Natural killer cell (primary cell): Measurements from ENCODE around the gene NDUFV3. TPM values are rescaled to one million over a fixed set of nuclear protein-coding genes. Genes with fewer than 3 reads are reported as not detected.

Experiments used
- ATAC-seq, 3 donors: fragments of 150-1000 bp in 2 of 3; fragments of 200-7000 bp in 1 of 3; cut with Tn5 transposase; 1 replicate in 1 of 3; 2 replicates in 2 of 3; pipeline ENCODE4 v1.10.0; 2021; ENCODE audit warnings: mild to moderate bottlenecking in 2 of 3, moderate library complexity in 2 of 3
- DNase-seq, 2 donors: peaks; one replicate each; pipeline versions ENCODE4 v3.0.0 to v3.0.0-alpha.2; 2013 to 2021; ENCODE audit warnings: mixed read lengths in 1 of 2
- H3K27ac ChIP-seq: one replicate; pipeline ENCODE4 v1.5.1; 2013; ENCODE audit warnings: mild to moderate bottlenecking, low read length
- H3K27me3 ChIP-seq: one replicate; pipeline ENCODE4 v1.6.1; 2013; ENCODE audit warnings: low read length; ENCODE audit not compliant: control insufficient read depth, insufficient read depth
- H3K36me3 ChIP-seq: one replicate; pipeline ENCODE4 v1.6.1; 2013; ENCODE audit warnings: low read length; ENCODE audit not compliant: control insufficient read depth, insufficient read depth
- H3K4me1 ChIP-seq: one replicate; pipeline ENCODE4 v1.6.1; 2013; ENCODE audit warnings: low read length; ENCODE audit not compliant: control insufficient read depth, insufficient read depth
- H3K4me3 ChIP-seq: one replicate; pipeline ENCODE4 v1.5.1; 2013; ENCODE audit warnings: low read length
- H3K9me3 ChIP-seq: one replicate; pipeline ENCODE4 v1.6.1; 2013; ENCODE audit warnings: low read length; ENCODE audit not compliant: control insufficient read depth, insufficient read depth
- H3K27ac Mint-ChIP-seq, 2 donors: one replicate each; pipeline ENCODE4 v1.8.0; 2022; ENCODE audit warnings: mild to moderate bottlenecking in 2 of 2, mixed read lengths in 2 of 2, moderate library complexity in 1 of 2
- H3K27me3 Mint-ChIP-seq, 2 donors: one replicate each; pipeline ENCODE4 v1.8.0; 2022; ENCODE audit warnings: low read depth in 2 of 2, mixed read lengths in 2 of 2
- H3K36me3 Mint-ChIP-seq: one replicate; pipeline ENCODE4 v1.8.0; 2022; ENCODE audit warnings: mixed read lengths
- H3K4me1 Mint-ChIP-seq, 2 donors: one replicate each; pipeline ENCODE4 v1.8.0; 2022; ENCODE audit warnings: mixed read lengths in 2 of 2
- H3K4me3 Mint-ChIP-seq: one replicate; pipeline ENCODE4 v1.8.0; 2022; ENCODE audit warnings: mild to moderate bottlenecking, moderate library complexity, mixed read lengths
- H3K9me3 Mint-ChIP-seq, 2 donors: one replicate each; pipeline ENCODE4 v1.8.0; 2022; ENCODE audit warnings: mixed read lengths in 2 of 2
- CTCF ChIP-seq: fragments of 200-600 bp; IDR thresholded peaks from one replicate; pipeline ENCODE4 v1.8.0; 2022; ENCODE audit warnings: antibody characterized with exemption
- WGBS: methylation state at CpG from one replicate; pipeline ENCODE4 v1.1.7; 2013; ENCODE audit warnings: missing lambda C conversion rate; ENCODE audit not compliant: insufficient coverage; 5-methylcytosine and 5-hydroxymethylcytosine counted together
- intact Hi-C: fragments of 100-400 bp; cut with micrococcal nuclease; formaldehyde crosslinking; loops from one replicate; pipeline ENCODE4 v1.14.2; 2022
- total RNA-seq, 4 donors: library from RNA; stranded (reverse); fragments of 120-200 nt in 1 of 4; gene quantifications; one replicate each; pipeline versions ENCODE4 v1.2.3 to v1.2.4, GENCODE V29; 2013 to 2022

NDUFV3 gene
- total RNA-seq, 3 donors from 2014 or later (not counting 1 experiment from before 2014, with no cell fraction given): 21.8 to 25.7 (median 23.9) TPM

GRCh38 chr21:42861311-42861847 is 31.7 kb upstream of the NDUFV3 start:
- H3K4me3 Mint-ChIP-seq: no peak overlapping the region
- Histone ChIP-seq H3K36me3 (peaks cover 49% of the 10 kb centered on the region), H3K27ac (no peak overlapping the region), H3K9me3 (no peaks in the 10 kb centered on the region), H3K27me3 (no peaks in the 10 kb centered on the region), H3K4me1 (no peaks in the 10 kb centered on the region), H3K4me3 (no peak overlapping the region)
- no peak for ATAC-seq
- intact Hi-C loops: no loop called here
- H3K4me1 Mint-ChIP-seq: peaks cover 0 to 22% of the 10 kb centered on the region in 2 donors
- no peaks in the 10 kb centered on the region for H3K27me3 Mint-ChIP-seq
- H3K9me3 Mint-ChIP-seq: no peaks in the 10 kb centered on the region
- no peak for TF ChIP-seq CTCF
- peak overlapping the region in 1 of 2 donors; percentile 27 for H3K27ac Mint-ChIP-seq
- WGBS: 97% methylated on average over 10 of the region's 10 CpGs
- H3K36me3 Mint-ChIP-seq: no peaks in the 10 kb centered on the region
- no peak for DNase-seq

DNA sequence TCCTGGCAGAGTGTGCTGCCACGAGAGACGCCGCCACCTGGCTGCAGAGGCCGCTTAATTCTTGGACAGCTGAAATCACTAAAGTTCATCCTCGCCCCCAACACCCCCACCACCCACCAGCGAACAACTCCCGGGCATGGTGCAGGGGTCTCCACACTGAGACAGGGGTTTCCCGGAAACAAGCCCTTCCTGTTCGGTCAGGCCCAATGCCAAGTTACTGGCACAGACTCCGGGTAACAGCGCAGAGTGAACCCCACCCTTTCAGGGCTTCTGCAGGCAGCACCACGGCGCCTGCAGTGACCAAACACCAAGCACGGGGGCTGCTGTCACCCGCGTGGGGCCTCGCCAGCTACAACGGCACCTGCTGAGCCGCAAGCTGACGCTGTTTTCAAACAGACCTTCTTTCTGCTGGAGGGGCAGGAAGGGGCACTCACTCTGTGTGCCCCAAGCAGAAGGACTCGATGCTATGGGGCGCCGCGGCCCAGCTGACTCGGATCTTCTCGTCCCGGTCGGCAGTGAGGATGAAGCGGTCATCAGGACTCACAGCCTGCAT is 31.2 kb upstream of the NDUFV3 start:
- no peaks in the 10 kb centered on the region for H3K9me3 Mint-ChIP-seq
- intact Hi-C loops: no loop called here
- H3K27me3 Mint-ChIP-seq: no peaks in the 10 kb centered on the region
- no peak overlapping the region for H3K4me3 Mint-ChIP-seq
- H3K27ac Mint-ChIP-seq: no peak overlapping the region
- 89% methylated on average over 29 of the region's 29 CpGs for WGBS
- H3K27me3 ChIP-seq: no peaks in the 10 kb centered on the region
- no peak overlapping the region for H3K27ac ChIP-seq
- no peaks in the 10 kb centered on the region for H3K4me1 ChIP-seq
- no peak overlapping the region for H3K4me3 ChIP-seq
- no peaks in the 10 kb centered on the region for H3K9me3 ChIP-seq
- H3K4me1 Mint-ChIP-seq: peaks cover 0 to 27% of the 10 kb centered on the region in 2 donors
- no peaks in the 10 kb centered on the region for H3K36me3 Mint-ChIP-seq
- ATAC-seq (no peak), DNase-seq (no peak)
- no peak for TF ChIP-seq CTCF
- peaks cover 47% of the 10 kb centered on the region for H3K36me3 ChIP-seq

DNA sequence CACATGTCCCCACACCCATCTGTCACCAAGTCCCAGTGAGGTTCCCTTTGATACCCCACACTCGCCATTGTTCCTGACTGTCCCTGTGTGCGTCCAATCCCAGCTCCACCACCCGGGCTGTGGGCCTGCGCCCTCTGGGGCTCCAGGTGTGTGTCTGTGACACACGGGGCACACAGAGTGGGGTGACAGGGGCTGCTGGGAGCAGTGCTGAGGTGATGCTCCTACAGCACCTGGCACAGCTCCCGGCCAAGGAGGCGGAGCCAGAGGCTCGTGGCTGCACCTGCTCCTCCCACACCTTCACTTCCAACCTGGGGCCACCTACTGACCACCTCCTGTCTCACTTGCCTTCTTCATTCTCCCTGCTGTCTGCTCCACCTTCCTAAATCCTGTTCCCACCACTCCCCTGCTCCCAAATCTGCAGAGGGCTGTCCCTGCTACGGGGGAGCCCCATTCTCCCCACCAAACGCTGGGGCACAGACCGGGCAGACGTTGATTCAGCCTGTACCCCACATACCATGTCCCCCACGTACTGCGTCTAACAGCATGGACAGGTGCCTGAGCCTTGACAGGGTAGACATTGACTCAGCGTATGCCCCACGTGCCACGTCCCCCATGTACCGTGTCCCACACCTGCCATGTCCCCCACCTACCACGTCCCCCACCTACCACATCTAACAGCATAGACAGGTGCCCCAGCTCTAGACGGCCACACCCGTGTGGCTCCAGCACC is 30.2 kb upstream of the NDUFV3 start:
- no peak overlapping the region for H3K27ac ChIP-seq
- no peak overlapping the region for H3K4me3 ChIP-seq
- Mint-ChIP-seq H3K4me3 (no peak overlapping the region), H3K36me3 (no peaks in the 10 kb centered on the region), H3K27ac (peak overlapping the region in 1 of 2 donors; percentile 35), H3K4me1 (peaks cover 0 to 28% of the 10 kb centered on the region in 2 donors), H3K27me3 (no peaks in the 10 kb centered on the region), H3K9me3 (no peaks in the 10 kb centered on the region)
- no peak for TF ChIP-seq CTCF
- intact Hi-C loops: no loop called here
- no peaks in the 10 kb centered on the region for H3K9me3 ChIP-seq
- no peak for DNase-seq
- no peaks in the 10 kb centered on the region for H3K4me1 ChIP-seq
- no peaks in the 10 kb centered on the region for H3K27me3 ChIP-seq
- ATAC-seq: no peak
- peaks cover 53% of the 10 kb centered on the region for H3K36me3 ChIP-seq
- 92% methylated on average over 21 of the region's 21 CpGs for WGBS
